Middle frontal gyrus (tissue), 1 donor: ENCODE data around the gene VPS29.

Source experiments
- DNase-seq: peaks from one replicate; pipeline ENCODE4 v3.0.0-alpha.2; 2015; ENCODE audit warnings: low spot score; ENCODE audit errors: extremely low spot score

VPS29 gene

DNA sequence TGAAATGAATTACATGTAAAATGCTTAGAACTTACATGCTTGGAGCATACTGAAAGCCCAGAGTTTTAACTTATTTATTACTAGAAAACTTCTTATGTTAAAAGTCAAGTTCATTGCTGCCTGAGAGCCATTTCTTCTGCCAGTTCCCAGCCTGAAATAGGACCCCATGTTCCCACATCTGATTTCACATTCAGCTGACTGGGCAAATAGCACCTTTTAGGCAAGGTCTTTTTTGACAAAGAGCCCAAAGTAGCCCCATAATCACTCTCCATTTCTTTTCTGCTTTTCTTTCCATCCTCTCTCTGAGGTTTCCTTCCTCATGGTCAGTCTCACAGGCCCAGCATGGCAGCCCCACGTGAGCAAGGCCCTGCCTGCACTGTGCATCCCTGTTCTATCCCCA, 50.6 kb downstream of the VPS29 start:
- DNase-seq, result no peak

DNA sequence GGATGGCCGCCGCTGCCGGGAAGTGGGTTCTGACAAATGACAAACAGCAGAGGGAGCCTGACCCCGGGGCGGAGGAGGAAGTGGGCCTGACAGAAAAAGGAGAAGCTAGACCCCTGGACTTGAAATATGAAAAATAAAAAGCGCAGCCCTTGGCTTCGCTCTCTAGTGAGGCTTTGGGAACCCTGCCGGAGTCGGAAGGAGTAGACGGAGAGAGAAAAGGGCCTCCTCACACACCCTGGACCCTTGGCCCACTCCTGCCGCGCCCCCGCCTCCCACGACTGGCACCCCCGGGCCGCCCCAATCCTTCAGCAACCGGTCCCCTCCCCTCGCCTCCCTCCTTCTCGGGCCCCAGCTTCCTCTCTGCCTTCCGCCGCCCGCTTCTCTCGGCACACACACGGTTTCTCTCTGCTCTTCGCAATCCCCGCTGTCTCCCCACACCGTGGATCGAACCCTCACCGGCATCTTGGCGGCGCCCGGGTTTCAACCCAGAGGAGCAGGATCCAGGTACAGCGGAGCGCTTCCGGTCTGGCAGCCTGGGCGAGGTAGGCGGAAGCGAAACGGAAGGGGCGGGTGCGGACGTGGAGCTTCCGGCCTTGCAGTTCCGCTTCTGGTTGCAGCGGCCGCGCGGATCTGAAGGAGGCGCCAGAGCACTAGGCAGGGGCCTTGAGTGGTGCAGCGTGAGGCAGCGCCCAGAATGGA, 52.0 kb downstream of the VPS29 start, which contains the start of gene ARPC3:
Gene ARPC3, minus strand, starts transcription at position 539 of the 699 bp plus-strand sequence. Its CDS starts 77 bp downstream, at position 462.
- peak; percentile 84 for DNase-seq

DNA sequence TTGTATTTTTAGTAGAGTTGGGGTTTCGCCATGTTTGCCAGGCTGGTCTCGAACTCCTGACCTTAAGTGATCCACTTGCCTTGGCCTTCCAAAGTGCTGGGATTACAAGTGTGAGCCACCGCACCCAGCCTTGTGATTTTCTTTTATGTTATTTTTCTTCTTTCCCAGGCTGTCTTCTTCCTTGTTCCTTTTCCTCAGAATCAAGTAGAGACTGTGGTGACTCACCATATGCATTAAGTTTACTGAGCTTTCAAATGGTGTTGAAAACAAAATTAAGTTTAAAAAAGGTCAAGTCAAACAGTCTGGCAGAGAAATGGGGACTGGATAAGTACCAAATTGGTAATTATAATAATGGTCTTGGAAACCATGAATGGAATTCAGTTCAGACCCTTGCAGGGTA, 57.5 kb downstream of the VPS29 start:
- DNase-seq, result no peak
